HepG2 (cell line): Measurements from ENCODE around the gene MYO10. TPM values are rescaled to one million over a fixed set of nuclear protein-coding genes. Genes with fewer than 3 reads are reported as not detected.

Experiments used
- ATAC-seq: fragments of 200-7000 bp; cut with Tn5 transposase; 3 replicates; pipeline ENCODE4 v1.9.1; 2020; ENCODE audit warnings: mild to moderate bottlenecking, moderate library complexity
- BruUV-seq: library from RNA; stranded (reverse); fragments of 400-500 nt; replicated peaks from 2 replicates; lab custom pipeline; 2021; lab: Mats Ljungman, UMichigan
- CTCF ChIA-PET: fragments of 300-600 bp; formaldehyde crosslinking; extraction: SDS; loops from one replicate; lab custom pipeline; 2021; ENCODE audit warnings: low total read pairs, inconsistent platforms, low intra/inter-chr PET ratio; lab: Yijun Ruan, JAX
- POLR2A ChIA-PET: fragments of 350-600 bp; sonication (Branson Sonifier 250); formaldehyde crosslinking; loops from one replicate; lab custom pipeline; 2020; ENCODE audit warnings: antibody characterized with exemption, inconsistent platforms; lab: Yijun Ruan, JAX
- DNase-seq: peaks from one replicate; pipeline ENCODE4 v3.0.0-alpha.2; 2015; ENCODE audit warnings: low spot score
- FAIRE-seq: peaks from 3 replicates; lab custom pipeline; 2011; peaks lifted over from hg19 to GRCh38; lab: Jason Lieb, UNC
- H2AFZ ChIP-seq: one replicate; pipeline ENCODE4 v1.6.1; 2011; ENCODE audit warnings: low read length, inconsistent platforms
- H3K27ac ChIP-seq: fragments of 300-600 bp; 3 replicates; pipeline ENCODE4 v1.8.0; 2011; ENCODE audit warnings: mixed run types, mild to moderate bottlenecking, mixed read lengths, low read length, inconsistent platforms; ENCODE audit not compliant: insufficient read depth; ENCODE audit errors: extremely low read length
- H3K27me3 ChIP-seq, 2 experiments: fragments of 200-600 bp in 1 of 2; 2 replicates in 1 of 2; 3 replicates in 1 of 2; pipeline versions ENCODE4 v1.6.0 to v1.8.0; 2011; ENCODE audit warnings: low read length in 2 of 2, mild to moderate bottlenecking in 2 of 2, moderate library complexity in 2 of 2, inconsistent platforms in 1 of 2; ENCODE audit not compliant: insufficient read depth in 2 of 2, control insufficient read depth in 1 of 2
- H3K36me3 ChIP-seq, 2 experiments: fragments of 200-600 bp in 1 of 2; replicated peaks in 1 of 2; 2 replicates in 1 of 2; 3 replicates in 1 of 2; pipeline versions ENCODE4 v1.5.1 to v1.8.0; 2011; ENCODE audit warnings: low read length in 2 of 2, inconsistent platforms in 1 of 2; ENCODE audit not compliant: insufficient read depth in 2 of 2, control insufficient read depth in 1 of 2
- H3K4me1 ChIP-seq: 2 replicates; pipeline ENCODE4 v1.5.1; 2012; ENCODE audit warnings: low read length, inconsistent platforms; ENCODE audit not compliant: insufficient read depth
- H3K4me2 ChIP-seq: 2 replicates; pipeline ENCODE4 v1.6.0; 2011; ENCODE audit warnings: low read depth, low read length, inconsistent platforms
- H3K4me3 ChIP-seq, 3 experiments: fragments of 200-600 bp in 1 of 3; sonication (generic), shearing (Covaris generic) in 1 of 3; replicated peaks in 1 of 3; 2 replicates each; pipeline ENCODE4 v1.5.1; 2011 to 2016; ENCODE audit warnings: low read length in 3 of 3, inconsistent platforms in 2 of 3, low read depth in 2 of 3, mild to moderate bottlenecking in 2 of 3, control low read depth in 1 of 3, mixed read lengths in 1 of 3; ENCODE audit not compliant: insufficient read depth in 1 of 3
- H3K79me2 ChIP-seq: one replicate; pipeline ENCODE4 v1.6.1; 2011; ENCODE audit warnings: low read length, inconsistent platforms; ENCODE audit not compliant: insufficient read depth
- H3K9ac ChIP-seq: 2 replicates; pipeline ENCODE4 v1.6.0; 2011; ENCODE audit warnings: mild to moderate bottlenecking, low read depth, low read length, inconsistent platforms; ENCODE audit not compliant: insufficient read depth
- H3K9me3 ChIP-seq: 2 replicates; pipeline ENCODE4 v1.5.1; 2012; ENCODE audit warnings: mild to moderate bottlenecking, low read length
- H4K20me1 ChIP-seq: 2 replicates; pipeline ENCODE4 v1.6.0; 2011; ENCODE audit warnings: inconsistent platforms, mild to moderate bottlenecking, low read length, moderate library complexity; ENCODE audit not compliant: insufficient read depth
- ARID5B ChIP-seq: IDR thresholded peaks from 2 replicates; pipeline ENCODE4 v1.4.0; 2020; ENCODE audit warnings: mild to moderate bottlenecking, missing genetic modification reagents
- CBFB ChIP-seq: sonication (generic); formaldehyde crosslinking; IDR thresholded peaks from 2 replicates; pipeline ENCODE4 v1.4.0; 2020; ENCODE audit warnings: missing genetic modification reagents
- KDM1A ChIP-seq: IDR thresholded peaks from 2 replicates; pipeline ENCODE4 v1.6.1; 2016; ENCODE audit warnings: missing compliant biosample characterization
- MIXL1 ChIP-seq: IDR thresholded peaks from 2 replicates; pipeline ENCODE4 v1.6.1; 2016
- PCBP2 ChIP-seq: fragments of 200-400 bp; formaldehyde crosslinking; optimal IDR thresholded peaks from 2 replicates; pipeline ENCODE3; 2018; ENCODE audit warnings: low read length, low read depth; ENCODE audit not compliant: poor library complexity, severe bottlenecking
- TBX3 ChIP-seq: fragments of 450-650 bp; IDR thresholded peaks from 2 replicates; pipeline ENCODE4 v1.6.1; 2017; ENCODE audit warnings: antibody characterized with exemption, mild to moderate bottlenecking, inconsistent platforms, borderline replicate concordance
- ZNF274 ChIP-seq: sonication (generic); formaldehyde crosslinking; IDR thresholded peaks from 2 replicates; pipeline ENCODE4 v1.5.1; 2020; ENCODE audit warnings: mild to moderate bottlenecking, missing genetic modification reagents
- ZNF317 ChIP-seq: sonication (generic); formaldehyde crosslinking; IDR thresholded peaks from 2 replicates; pipeline ENCODE4 v1.5.0; 2020; ENCODE audit warnings: mild to moderate bottlenecking, missing genetic modification reagents
- ZNF484 ChIP-seq: sonication (generic); formaldehyde crosslinking; IDR thresholded peaks from 2 replicates; pipeline ENCODE4 v1.5.1; 2020; ENCODE audit warnings: mild to moderate bottlenecking, low read depth, missing genetic modification reagents, borderline replicate concordance
- ZNF891 ChIP-seq: sonication (generic); formaldehyde crosslinking; IDR thresholded peaks from 2 replicates; pipeline ENCODE4 v1.5.0; 2020; ENCODE audit warnings: mild to moderate bottlenecking, missing genetic modification reagents
- WGBS: methylation state at CpG from one replicate; pipeline ENCODE4 v1.1.6; 2017; ENCODE audit warnings: low lambda C conversion rate; 5-methylcytosine and 5-hydroxymethylcytosine counted together
- in situ Hi-C: cut with HindIII; loops from 2 replicates; pipeline ENCODE4 v1.10.0; 2017; ENCODE audit warnings: low pct_unique_long_range_greater_than_20kb; ENCODE audit not compliant: extremely low pct_ligation_motif_present
- intact Hi-C: fragments of 100-400 bp; cut with micrococcal nuclease; formaldehyde crosslinking; loops from one replicate; pipeline ENCODE4 v1.10.0; 2022; ENCODE audit not compliant: unreplicated experiment
- polyA plus RNA-seq, 8 experiments: library from polyadenylated mRNA; depleted of rRNA in 3 of 8; stranded (reverse) in 7 of 8; unstranded in 1 of 8; fragments of >200 nt; fragmentation: Illumina TruSeq in 4 of 8; extraction: Trizol in 4 of 8; gene quantifications; 2 replicates each; pipeline versions ENCODE4 v1.2.1 to v1.2.3, GENCODE V29; 2011 to 2016; ENCODE audit warnings: low read depth in 4 of 8, missing spikeins in 1 of 8, mixed read lengths in 1 of 8; ENCODE audit not compliant: insufficient read depth in 1 of 8
- total RNA-seq, 5 experiments: library from RNA; depleted of rRNA; stranded (reverse); fragments of >200 nt; fragmentation: Illumina TruSeq; extraction: Trizol; gene quantifications; 2 replicates each; pipeline ENCODE4 v1.2.3, GENCODE V29; 2016; ENCODE audit warnings: low read depth in 1 of 5

MYO10 gene
- total and polyA plus RNA-seq, 2 of the 13 experiments (the other 11 are each of a cell fraction or from before 2014, with no cell fraction given), result 4.5 to 14.0 TPM

- TF ChIP-seq CBFB (no peak), KDM1A (CRISPR knock-in tag) (no peak), PCBP2 (no peak)
These were observed 11.9 kb downstream of the MYO10 start (continued) for GRCh38 chr5:16924206-16924605.

GRCh38 chr5:16922430-16922829 is 13.7 kb downstream of the MYO10 start:
- no peaks in the 10 kb centered on the region for H4K20me1 ChIP-seq
- no peaks in the 10 kb centered on the region for H3K79me2 ChIP-seq
- in situ Hi-C loops, result no loop called here
- WGBS, result 32% methylated on average over 3 of the region's 3 CpGs
- no peak for DNase-seq
- intact Hi-C loops, result no loop called here
- no peak overlapping the region for H3K4me2 ChIP-seq
- FAIRE-seq, result no peak
- H3K36me3 ChIP-seq, result no peaks in the 10 kb centered on the region
- H3K4me3 ChIP-seq, result no peak overlapping the region
- POLR2A ChIA-PET, result no interaction called here
- H2AFZ ChIP-seq, result no peak overlapping the region
- H3K9ac ChIP-seq, result no peak overlapping the region
- H3K27ac ChIP-seq, result no peak overlapping the region
- no peak for ATAC-seq
- no peak for TF ChIP-seq MIXL1 (CRISPR knock-in tag)
- TF ChIP-seq ZNF274, result no peak
- no peak for TF ChIP-seq ARID5B (CRISPR knock-in tag)
- no peak for TF ChIP-seq TBX3
- TF ChIP-seq ZNF891 (CRISPR knock-in tag), result no peak
- no peak for TF ChIP-seq ZNF317 (CRISPR knock-in tag)
- no peak for TF ChIP-seq ZNF484 (CRISPR knock-in tag)
- TF ChIP-seq, all 625 proteins: peak for 0
- BruUV-seq, result no TSS peak
- Histone ChIP-seq H3K27me3 (no peaks in the 10 kb centered on the region; a peak in 1 of 5 replicates), H3K9me3 (no peaks in the 10 kb centered on the region), H3K4me1 (no peaks in the 10 kb centered on the region)
- CTCF ChIA-PET, result no interaction called here
